ENCODE data around the gene PLAC8L1.

- TF ChIP-seq CTCF (conservative IDR thresholded peaks at IDR 0.05; ENCODE audit: low read depth, low read length) (no peak), RCOR1 (IDR thresholded peaks at IDR 0.05; ENCODE audit: insufficient replicate concordance, low read length) (no peak), MXI1 (IDR thresholded peaks at IDR 0.05; ENCODE audit: borderline replicate concordance, low read depth, low read length) (no peak), RAD21 (IDR thresholded peaks at IDR 0.05; ENCODE audit: low read length) (no peak), POLR2A (IDR thresholded peaks at IDR 0.05; ENCODE audit: low read depth, low read length) (no peak), SMC3 (IDR thresholded peaks at IDR 0.05; ENCODE audit: low read depth, low read length) (no peak), ELK1 (IDR thresholded peaks at IDR 0.05; ENCODE audit: borderline replicate concordance, low read depth, low read length) (no peak)
Measured at GRCh38 chr5:146066968-146067367, 38.4 kb downstream of the PLAC8L1 start.

All from IMR-90 (cell line).